Gastrocnemius medialis (tissue), 4 donors: ENCODE measurements around the gene PRND.

Experiments
- CTCF ChIP-seq, 5 experiments: fragments of 450-650 bp in 3 of 5; fragments of 200-600 bp in 2 of 5; sonication (generic) in 2 of 5; IDR thresholded peaks in 4 of 5; conservative IDR thresholded peaks in 1 of 5; 1 replicate in 4 of 5; 2 replicates in 1 of 5; pipeline ENCODE4 v1.5.1; 2016 to 2019; ENCODE audit warnings: antibody characterized with exemption in 5 of 5, mild to moderate bottlenecking in 3 of 5, moderate library complexity in 3 of 5
- POLR2A ChIP-seq, 2 donors: fragments of 450-650 bp; IDR thresholded peaks; one replicate each; pipeline ENCODE4 v1.6.1; 2017; ENCODE audit warnings: antibody characterized with exemption in 2 of 2, mild to moderate bottlenecking in 2 of 2, moderate library complexity in 2 of 2

GRCh38 chr20:4699957-4700356 is 21.8 kb upstream of the PRND start:
- TF ChIP-seq POLR2A (IDR thresholded peaks at IDR 0.05) (no peak), CTCF (IDR thresholded peaks at IDR 0.05 in 4 of 5, conservative IDR thresholded peaks at IDR 0.05 in 1 of 5) (no peak)
